Endothelial cell of umbilical vein (primary cell): ENCODE results near the gene CALN1.

Experiments used
- EZH2 ChIP-seq: IDR thresholded peaks from 2 replicates; pipeline ENCODE4 v1.6.1; 2012; ENCODE audit warnings: borderline replicate concordance, low read depth, mild to moderate bottlenecking, moderate library complexity, low read length, inconsistent platforms; ENCODE audit not compliant: severe bottlenecking
- GATA2 ChIP-seq: IDR thresholded peaks from 2 replicates; pipeline ENCODE4 v1.7.0; 2011; ENCODE audit warnings: low read depth, mild to moderate bottlenecking, moderate library complexity, mixed read lengths, low read length; ENCODE audit not compliant: insufficient read length, insufficient read depth
- JUN ChIP-seq: IDR thresholded peaks from 2 replicates; pipeline ENCODE4 v1.6.1; 2011; ENCODE audit warnings: borderline replicate concordance, low read depth; ENCODE audit not compliant: insufficient read length, insufficient read depth
- POLR2A ChIP-seq: IDR thresholded peaks from 2 replicates; pipeline ENCODE4 v1.6.1; 2012; ENCODE audit warnings: low read depth, mild to moderate bottlenecking, control low read depth, low read length
- POLR2AphosphoS5 ChIP-seq: IDR thresholded peaks from 2 replicates; pipeline ENCODE4 v1.6.1; 2012; ENCODE audit warnings: low read depth, mild to moderate bottlenecking, control low read depth, low read length, moderate library complexity; ENCODE audit not compliant: insufficient read depth
- TF ChIP-seq, protein P1 (sequence below), 2 donors: IDR thresholded peaks; 1 replicate in 1 of 2; 2 replicates in 1 of 2; pipeline ENCODE4 v1.5.1; 2011; ENCODE audit warnings: low read length in 2 of 2, mild to moderate bottlenecking in 2 of 2, moderate library complexity in 2 of 2, control low read depth in 1 of 2, inconsistent platforms in 1 of 2, low read depth in 1 of 2; ENCODE audit not compliant: insufficient read depth in 1 of 2; ENCODE audit errors: extremely low read depth in 1 of 2
- TF ChIP-seq, protein P2 (sequence below): IDR thresholded peaks from 2 replicates; pipeline ENCODE4 v1.6.1; 2011; ENCODE audit not compliant: insufficient read depth, insufficient read length

DNA sequence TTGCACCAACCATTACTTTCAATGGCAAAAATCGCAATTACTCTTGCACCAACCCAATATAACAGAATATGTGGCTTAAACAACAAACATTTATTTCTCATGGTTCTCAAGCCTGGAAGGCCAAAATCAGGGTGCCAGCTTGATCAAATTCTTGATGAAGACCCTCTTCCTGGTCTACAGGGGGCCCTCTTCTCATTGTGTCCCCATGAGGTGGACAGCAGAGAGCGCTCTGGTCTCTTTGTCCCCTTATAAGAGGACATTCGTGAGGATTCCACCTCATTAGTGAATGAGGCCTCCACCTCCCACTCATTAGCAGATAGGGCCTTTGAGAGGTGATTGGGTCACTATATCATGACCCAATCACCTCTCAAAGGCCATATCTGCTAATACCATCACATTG, 120.0 kb downstream of the CALN1 start:
- TF ChIP-seq POLR2A (no peak), JUN (no peak), EZH2 (no peak), GATA2 (no peak), POLR2AphosphoS5 (no peak)
- TF ChIP-seq, protein P1, sequence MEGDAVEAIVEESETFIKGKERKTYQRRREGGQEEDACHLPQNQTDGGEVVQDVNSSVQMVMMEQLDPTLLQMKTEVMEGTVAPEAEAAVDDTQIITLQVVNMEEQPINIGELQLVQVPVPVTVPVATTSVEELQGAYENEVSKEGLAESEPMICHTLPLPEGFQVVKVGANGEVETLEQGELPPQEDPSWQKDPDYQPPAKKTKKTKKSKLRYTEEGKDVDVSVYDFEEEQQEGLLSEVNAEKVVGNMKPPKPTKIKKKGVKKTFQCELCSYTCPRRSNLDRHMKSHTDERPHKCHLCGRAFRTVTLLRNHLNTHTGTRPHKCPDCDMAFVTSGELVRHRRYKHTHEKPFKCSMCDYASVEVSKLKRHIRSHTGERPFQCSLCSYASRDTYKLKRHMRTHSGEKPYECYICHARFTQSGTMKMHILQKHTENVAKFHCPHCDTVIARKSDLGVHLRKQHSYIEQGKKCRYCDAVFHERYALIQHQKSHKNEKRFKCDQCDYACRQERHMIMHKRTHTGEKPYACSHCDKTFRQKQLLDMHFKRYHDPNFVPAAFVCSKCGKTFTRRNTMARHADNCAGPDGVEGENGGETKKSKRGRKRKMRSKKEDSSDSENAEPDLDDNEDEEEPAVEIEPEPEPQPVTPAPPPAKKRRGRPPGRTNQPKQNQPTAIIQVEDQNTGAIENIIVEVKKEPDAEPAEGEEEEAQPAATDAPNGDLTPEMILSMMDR (IDR thresholded peaks at IDR 0.05; ENCODE audit: extremely low read depth in 1 of 2, insufficient read depth in 1 of 2, low read depth in 1 of 2, low read length in 2 of 2), result no peak
- TF ChIP-seq, protein P2, sequence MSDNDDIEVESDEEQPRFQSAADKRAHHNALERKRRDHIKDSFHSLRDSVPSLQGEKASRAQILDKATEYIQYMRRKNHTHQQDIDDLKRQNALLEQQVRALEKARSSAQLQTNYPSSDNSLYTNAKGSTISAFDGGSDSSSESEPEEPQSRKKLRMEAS, result no peak
